Upper lobe of right lung (tissue), 1 donor: Measurements from ENCODE around the gene METTL21A. TPM values are rescaled to one million over a fixed set of nuclear protein-coding genes. Genes with fewer than 3 reads are reported as not detected.

Source experiments
- ATAC-seq: fragments of 200-7000 bp; cut with Tn5 transposase; one replicate; pipeline ENCODE4 v1.9.1; 2020; ENCODE audit warnings: mild to moderate bottlenecking, moderate library complexity
- DNase-seq: peaks from one replicate; pipeline ENCODE4 v3.0.0-alpha.2; 2020
- H3K27ac ChIP-seq: fragments of 200-600 bp; one replicate; pipeline ENCODE4 v1.8.0; 2022
- H3K27me3 ChIP-seq: fragments of 200-600 bp; one replicate; pipeline ENCODE4 v1.8.0; 2022; ENCODE audit warnings: mild to moderate bottlenecking
- H3K36me3 ChIP-seq: fragments of 200-600 bp; one replicate; pipeline ENCODE4 v1.8.0; 2022
- H3K4me1 ChIP-seq: fragments of 200-600 bp; one replicate; pipeline ENCODE4 v1.8.0; 2022
- H3K4me3 ChIP-seq: fragments of 200-600 bp; one replicate; pipeline ENCODE4 v1.8.0; 2022; ENCODE audit warnings: mild to moderate bottlenecking
- H3K9me3 ChIP-seq: fragments of 200-600 bp; one replicate; pipeline ENCODE4 v1.8.0; 2022
- intact Hi-C: fragments of 100-400 bp; cut with DNase I; formaldehyde crosslinking; loops from one replicate; pipeline ENCODE4 v1.11.0; 2022
- total RNA-seq: library from RNA; stranded (reverse); fragmentation: NEBNext Ultra II Directional; extraction: Animal tissue kit (Norgen Biotek cat#: 25700); gene quantifications from one replicate; pipeline ENCODE4 v1.2.1, GENCODE V29; 2021
- TF ChIP-seq, protein P1 (sequence below): fragments of 200-600 bp; IDR thresholded peaks from one replicate; pipeline ENCODE4 v1.8.0; 2022; ENCODE audit warnings: antibody characterized with exemption
- donor health status: DM: no; HTN: yes; CAD: no; lungs with severe emphysema.

Gene METTL21A
- total RNA-seq, 1 donor from 2014 or later = 10.9 TPM

DNA sequence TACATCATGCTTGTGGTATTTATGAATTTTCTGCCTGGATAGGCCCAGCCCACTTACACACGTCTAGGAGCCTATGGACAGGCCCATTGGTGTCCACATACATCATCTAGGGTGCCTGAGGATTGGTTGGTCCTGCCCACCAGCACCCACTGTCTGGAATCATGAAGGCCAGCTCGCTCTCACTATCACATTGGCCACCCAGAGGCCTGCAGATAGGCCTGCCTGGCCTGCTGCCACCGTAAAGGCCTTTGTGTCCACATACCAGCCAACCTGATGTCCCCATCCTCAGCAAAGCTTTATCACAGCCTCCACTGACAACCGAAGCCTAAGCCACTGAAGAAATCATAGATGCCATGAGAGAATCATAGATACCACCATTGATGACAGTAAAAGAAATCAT is 40.2 kb downstream of the METTL21A start:
- Histone ChIP-seq H3K27me3 (no peaks in the 10 kb centered on the region), H3K36me3 (peaks cover 70% of the 10 kb centered on the region), H3K27ac (no peak overlapping the region), H3K4me1 (no peaks in the 10 kb centered on the region), H3K9me3 (no peaks in the 10 kb centered on the region), H3K4me3 (no peak overlapping the region)
- DNase-seq = no peak
- TF ChIP-seq, protein P1, sequence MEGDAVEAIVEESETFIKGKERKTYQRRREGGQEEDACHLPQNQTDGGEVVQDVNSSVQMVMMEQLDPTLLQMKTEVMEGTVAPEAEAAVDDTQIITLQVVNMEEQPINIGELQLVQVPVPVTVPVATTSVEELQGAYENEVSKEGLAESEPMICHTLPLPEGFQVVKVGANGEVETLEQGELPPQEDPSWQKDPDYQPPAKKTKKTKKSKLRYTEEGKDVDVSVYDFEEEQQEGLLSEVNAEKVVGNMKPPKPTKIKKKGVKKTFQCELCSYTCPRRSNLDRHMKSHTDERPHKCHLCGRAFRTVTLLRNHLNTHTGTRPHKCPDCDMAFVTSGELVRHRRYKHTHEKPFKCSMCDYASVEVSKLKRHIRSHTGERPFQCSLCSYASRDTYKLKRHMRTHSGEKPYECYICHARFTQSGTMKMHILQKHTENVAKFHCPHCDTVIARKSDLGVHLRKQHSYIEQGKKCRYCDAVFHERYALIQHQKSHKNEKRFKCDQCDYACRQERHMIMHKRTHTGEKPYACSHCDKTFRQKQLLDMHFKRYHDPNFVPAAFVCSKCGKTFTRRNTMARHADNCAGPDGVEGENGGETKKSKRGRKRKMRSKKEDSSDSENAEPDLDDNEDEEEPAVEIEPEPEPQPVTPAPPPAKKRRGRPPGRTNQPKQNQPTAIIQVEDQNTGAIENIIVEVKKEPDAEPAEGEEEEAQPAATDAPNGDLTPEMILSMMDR = no peak
- intact Hi-C loops = no loop called here
- ATAC-seq = no peak

DNA sequence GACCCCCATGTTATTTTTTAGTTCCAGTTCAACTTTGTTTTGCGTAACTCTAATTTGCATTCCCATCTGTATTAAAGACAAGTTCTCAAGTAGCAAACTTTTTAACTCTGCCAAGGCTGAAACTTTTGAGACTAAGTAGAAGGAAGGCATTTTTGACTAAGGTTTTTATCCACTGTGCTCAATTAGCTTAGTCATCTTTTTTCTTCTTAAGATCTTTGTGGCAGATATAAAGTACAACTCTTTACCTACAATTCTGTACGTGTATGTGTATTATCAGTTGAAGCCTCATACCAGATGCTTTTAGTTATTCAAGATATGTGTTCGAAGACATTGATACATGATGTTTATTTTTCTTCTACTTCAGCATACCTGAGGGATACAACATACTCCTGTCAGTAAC is 53.8 kb downstream of the METTL21A start:
- DNase-seq (no peak), ATAC-seq (no peak)
- Histone ChIP-seq H3K4me1 (no peaks in the 10 kb centered on the region), H3K27ac (no peak overlapping the region), H3K9me3 (no peaks in the 10 kb centered on the region), H3K36me3 (peaks cover 90% of the 10 kb centered on the region), H3K4me3 (no peak overlapping the region), H3K27me3 (no peaks in the 10 kb centered on the region)
- intact Hi-C loops = no loop called here
- TF ChIP-seq, protein P1 = no peak

DNA sequence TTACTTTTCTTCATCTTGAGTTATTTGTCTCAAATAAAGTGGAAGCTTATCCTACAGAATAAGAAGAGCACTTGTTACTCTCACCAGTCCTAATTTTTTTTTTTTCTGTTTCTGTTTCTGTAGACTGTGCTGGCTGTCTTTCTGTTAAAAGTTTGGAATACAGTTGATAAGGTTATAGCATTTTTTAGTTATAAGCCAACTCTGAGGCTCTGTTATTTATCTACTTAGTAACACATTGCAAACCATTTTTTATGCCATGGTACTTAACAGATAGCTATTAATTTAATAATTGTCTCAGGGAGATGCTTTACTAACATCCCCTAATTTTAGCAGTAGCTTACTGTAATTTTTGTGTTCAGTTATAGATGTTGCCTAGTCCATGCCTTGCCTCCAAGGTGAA is 57.5 kb downstream of the METTL21A start:
- no peaks in the 10 kb centered on the region for H3K27me3 ChIP-seq
- H3K4me3 ChIP-seq = no peak overlapping the region
- no peak overlapping the region for H3K27ac ChIP-seq
- intact Hi-C loops = no loop called here
- TF ChIP-seq, protein P1 = no peak
- H3K4me1 ChIP-seq = no peaks in the 10 kb centered on the region
- H3K9me3 ChIP-seq = no peaks in the 10 kb centered on the region
- ATAC-seq = no peak
- DNase-seq = no peak
- H3K36me3 ChIP-seq = peaks cover 70% of the 10 kb centered on the region

DNA sequence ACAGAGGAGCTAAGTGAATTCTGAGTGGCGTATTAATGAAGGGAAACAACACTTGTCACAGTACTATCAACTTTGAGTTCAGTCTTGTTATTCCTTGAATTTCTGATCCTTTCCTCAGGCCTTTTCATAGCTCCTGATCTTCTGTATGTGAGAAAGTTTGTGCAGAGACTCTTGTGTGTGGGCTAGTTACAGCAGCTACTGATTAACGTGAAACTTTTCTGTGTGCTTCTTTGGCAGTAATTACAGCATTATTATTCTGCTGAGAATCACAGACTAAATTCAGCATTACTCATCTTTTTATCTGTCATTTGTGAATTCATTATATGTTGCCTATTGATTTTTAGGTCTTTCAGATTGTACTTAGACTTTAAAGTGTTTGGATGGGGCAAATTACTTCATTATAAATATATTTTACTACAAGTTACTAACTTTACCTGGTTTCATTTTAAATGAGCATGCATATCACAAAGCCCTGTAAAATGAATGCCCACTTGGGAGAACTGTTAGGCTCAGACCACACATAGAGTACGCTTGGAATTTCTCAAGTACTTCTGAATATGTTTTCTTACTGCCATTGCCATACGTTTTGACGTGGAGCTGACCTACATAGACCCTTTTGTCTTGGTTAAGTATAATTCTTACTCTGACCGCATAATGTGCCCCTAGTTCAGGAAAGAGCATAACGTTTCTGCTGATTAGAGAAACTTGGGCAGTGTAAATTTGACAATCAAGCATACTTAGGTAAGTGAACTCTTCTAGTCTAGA is 59.3 kb downstream of the METTL21A start:
- Histone ChIP-seq H3K27ac (no peak overlapping the region), H3K9me3 (no peaks in the 10 kb centered on the region), H3K4me3 (no peak overlapping the region), H3K4me1 (no peaks in the 10 kb centered on the region), H3K27me3 (no peaks in the 10 kb centered on the region), H3K36me3 (peaks cover 66% of the 10 kb centered on the region)
- no peak for ATAC-seq
- TF ChIP-seq, protein P1 = no peak
- intact Hi-C loops = no loop called here
- DNase-seq = no peak

Other genes with a start within 250 kb of the METTL21A start
- 60.2 TPM for gene CREB1, start 95.4 kb downstream of the METTL21A start, total RNA-seq
- 25.7 TPM for gene CCNYL1, start 86.2 kb upstream of the METTL21A start, total RNA-seq
- gene FZD5, start 144.5 kb upstream of the METTL21A start, total RNA-seq = 42.5 TPM